Measurements from ENCODE around the gene ADSL.

DNA sequence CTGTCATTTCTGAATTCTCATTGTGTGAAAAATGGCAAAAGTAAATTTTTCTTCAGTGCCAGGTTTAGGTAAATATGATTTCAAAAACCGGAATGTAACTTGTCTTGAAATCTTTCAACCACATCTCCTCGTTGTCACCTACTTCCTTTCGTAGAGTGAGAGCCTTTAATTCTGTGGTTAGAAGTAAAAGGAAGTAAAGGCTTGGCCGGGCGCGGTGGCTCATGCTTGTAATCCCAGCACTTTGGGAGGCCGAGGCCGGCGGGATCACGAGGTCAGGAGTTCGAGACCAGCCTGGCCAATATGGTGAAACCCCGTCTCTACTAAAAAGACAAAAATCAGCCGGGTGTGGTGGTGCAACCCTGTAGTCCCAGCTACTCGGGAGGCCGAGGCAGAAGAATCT, 53.9 kb downstream of the ADSL start:
- TF ChIP-seq, protein P1, sequence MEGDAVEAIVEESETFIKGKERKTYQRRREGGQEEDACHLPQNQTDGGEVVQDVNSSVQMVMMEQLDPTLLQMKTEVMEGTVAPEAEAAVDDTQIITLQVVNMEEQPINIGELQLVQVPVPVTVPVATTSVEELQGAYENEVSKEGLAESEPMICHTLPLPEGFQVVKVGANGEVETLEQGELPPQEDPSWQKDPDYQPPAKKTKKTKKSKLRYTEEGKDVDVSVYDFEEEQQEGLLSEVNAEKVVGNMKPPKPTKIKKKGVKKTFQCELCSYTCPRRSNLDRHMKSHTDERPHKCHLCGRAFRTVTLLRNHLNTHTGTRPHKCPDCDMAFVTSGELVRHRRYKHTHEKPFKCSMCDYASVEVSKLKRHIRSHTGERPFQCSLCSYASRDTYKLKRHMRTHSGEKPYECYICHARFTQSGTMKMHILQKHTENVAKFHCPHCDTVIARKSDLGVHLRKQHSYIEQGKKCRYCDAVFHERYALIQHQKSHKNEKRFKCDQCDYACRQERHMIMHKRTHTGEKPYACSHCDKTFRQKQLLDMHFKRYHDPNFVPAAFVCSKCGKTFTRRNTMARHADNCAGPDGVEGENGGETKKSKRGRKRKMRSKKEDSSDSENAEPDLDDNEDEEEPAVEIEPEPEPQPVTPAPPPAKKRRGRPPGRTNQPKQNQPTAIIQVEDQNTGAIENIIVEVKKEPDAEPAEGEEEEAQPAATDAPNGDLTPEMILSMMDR (IDR thresholded peaks at IDR 0.05): no peak
- TF ChIP-seq POLR2AphosphoS5 (IDR thresholded peaks at IDR 0.05) (no peak), POLR2A (IDR thresholded peaks at IDR 0.05) (no peak)

Data from suprapubic skin (tissue), 4 donors.